Subcutaneous adipose tissue (tissue), 4 donors: ENCODE measurements around the gene KSR2. TPM values are rescaled to one million over a fixed set of nuclear protein-coding genes. Genes with fewer than 3 reads are reported as not detected.

Source experiments
- CTCF ChIP-seq: fragments of 450-650 bp; IDR thresholded peaks from one replicate; pipeline ENCODE4 v1.5.1; 2016; ENCODE audit warnings: low read depth, mild to moderate bottlenecking, control low read depth, antibody characterized with exemption, moderate library complexity
- total RNA-seq, 4 donors: library from RNA; depleted of rRNA; stranded (reverse); fragments of >200 nt; gene quantifications; one replicate each; pipeline ENCODE4 v1.1.0, GENCODE V29; 2016

The KSR2 gene
- total RNA-seq, 4 donors from 2014 or later = under 0.01 TPM; not detected in 1

GRCh38 chr12:117790198-117790597 is 178.6 kb downstream of the KSR2 start:
- TF ChIP-seq CTCF = no peak

- no peak for TF ChIP-seq CTCF
These were observed 179.4 kb downstream of the KSR2 start for GRCh38 chr12:117789195-117789912.

GRCh38 chr12:117778656-117779055 is 190.1 kb downstream of the KSR2 start:
- TF ChIP-seq CTCF = no peak

GRCh38 chr12:117774941-117775775 is 193.6 kb downstream of the KSR2 start:
- no peak for TF ChIP-seq CTCF

- no peak for TF ChIP-seq CTCF
These were observed 199.9 kb downstream of the KSR2 start for GRCh38 chr12:117768860-117769259.

- TF ChIP-seq CTCF = no peak
These were observed 202.8 kb downstream of the KSR2 start for GRCh38 chr12:117766008-117766407.

GRCh38 chr12:117762143-117762542 is 206.6 kb downstream of the KSR2 start:
- TF ChIP-seq CTCF = no peak
